Measurements from ENCODE around the gene SPINK1. TPM values are rescaled to one million over a fixed set of nuclear protein-coding genes. Genes with fewer than 3 reads are reported as not detected.

The SPINK1 gene
- total RNA-seq, 1 experiment from 2014 or later, result 4.5 TPM

DNA sequence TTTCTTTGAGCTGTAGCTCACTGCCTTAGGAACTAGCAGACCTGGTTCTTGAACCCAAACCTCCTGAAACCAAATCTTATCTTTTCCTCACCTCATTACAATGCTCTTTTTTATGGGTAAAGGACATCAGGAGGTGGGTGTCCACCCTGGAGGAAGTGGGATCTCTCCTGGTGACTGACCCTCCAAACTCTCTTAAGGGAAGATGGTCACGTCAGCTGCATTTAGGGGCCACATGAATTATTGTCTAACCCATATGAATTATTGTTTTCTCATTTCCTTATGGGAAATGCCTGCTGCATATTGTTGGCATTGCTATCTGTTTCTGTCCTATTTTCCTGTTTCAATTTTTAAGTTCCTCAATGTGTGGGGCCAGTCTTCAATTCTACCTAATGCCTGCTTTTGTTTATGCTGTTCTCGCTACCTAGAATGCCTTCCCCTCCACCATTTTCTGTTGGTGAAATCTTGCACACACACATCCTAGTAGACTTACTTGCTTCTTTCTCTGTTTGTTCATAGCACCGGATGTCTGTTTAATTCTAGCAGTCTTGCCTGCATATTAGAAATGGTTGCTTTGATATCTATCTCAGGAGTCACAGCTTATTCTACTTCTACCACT is 22.0 kb upstream of the SPINK1 start:
- DNase-seq (ENCODE audit: low read depth, low spot score), result no peak
- ChIA-PET CTCF (no interaction called here), POLR2A (no interaction called here), RAD21 (ENCODE audit: low non-redundant PET in 1 of 2, low total read pairs in 2 of 2, uncharacterized antibody in 2 of 2, unreplicated experiment in 2 of 2) (no interaction called here)
- no peak overlapping the region for H3K4me3 ChIP-seq (replicated peaks in 1 of 2; ENCODE audit: low read depth in 1 of 2, low read length in 2 of 2)
- H2AFZ ChIP-seq (ENCODE audit: low read depth, low read length, poor library complexity, severe bottlenecking), result no peak overlapping the region
- TF ChIP-seq FOSL1 (IDR thresholded peaks at IDR 0.05; ENCODE audit: low read depth) (no peak), CEBPB (IDR thresholded peaks at IDR 0.05; ENCODE audit: low read depth) (no peak), SP1 (IDR thresholded peaks at IDR 0.05; ENCODE audit: low read depth) (no peak), SIN3A (IDR thresholded peaks at IDR 0.05; ENCODE audit: low read depth) (no peak), EZH2phosphoT487 (IDR thresholded peaks at IDR 0.05; ENCODE audit: borderline replicate concordance) (no peak), JUND (IDR thresholded peaks at IDR 0.05) (no peak), EZH2 (IDR thresholded peaks at IDR 0.05) (no peak), ELF1 (IDR thresholded peaks at IDR 0.05; ENCODE audit: borderline replicate concordance, low read depth) (no peak), ZNF274 (IDR thresholded peaks at IDR 0.05; ENCODE audit: low read depth, low read length) (no peak), YY1 (IDR thresholded peaks at IDR 0.05; ENCODE audit: extremely low read depth, insufficient replicate concordance, low read depth, low read length) (no peak), ZBTB33 (IDR thresholded peaks at IDR 0.05; ENCODE audit: extremely low read depth, insufficient replicate concordance, low read length) (no peak), RAD21 (IDR thresholded peaks at IDR 0.05; ENCODE audit: low read depth) (no peak), POLR2AphosphoS5 (IDR thresholded peaks at IDR 0.05; ENCODE audit: low read depth, low read length) (no peak), EGR1 (IDR thresholded peaks at IDR 0.05; ENCODE audit: low read depth) (no peak), MAX (IDR thresholded peaks at IDR 0.05) (no peak), CBX3 (IDR thresholded peaks at IDR 0.05; ENCODE audit: low read depth) (no peak), POLR2A (IDR thresholded peaks at IDR 0.05; ENCODE audit: borderline replicate concordance, extremely low read depth, insufficient read depth, insufficient read length) (no peak), REST (IDR thresholded peaks at IDR 0.05; ENCODE audit: low read depth) (no peak)
- TF ChIP-seq, protein P1, sequence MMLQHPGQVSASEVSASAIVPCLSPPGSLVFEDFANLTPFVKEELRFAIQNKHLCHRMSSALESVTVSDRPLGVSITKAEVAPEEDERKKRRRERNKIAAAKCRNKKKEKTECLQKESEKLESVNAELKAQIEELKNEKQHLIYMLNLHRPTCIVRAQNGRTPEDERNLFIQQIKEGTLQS (IDR thresholded peaks at IDR 0.05), result no peak
- no peak overlapping the region for H3K4me2 ChIP-seq (ENCODE audit: low read length)
- H3K9ac ChIP-seq (ENCODE audit: low read length), result no peak overlapping the region
- BruUV-seq (replicated peaks), result no TSS peak
- no peak overlapping the region for H3K27ac ChIP-seq (ENCODE audit: low read depth, low read length)
- peaks cover 5% of the 10 kb centered on the region for H3K27me3 ChIP-seq (ENCODE audit: insufficient read depth, low read length)
- no peaks in the 10 kb centered on the region for H3K9me2 ChIP-seq (ENCODE audit: insufficient read depth)
- no peaks in the 10 kb centered on the region for H3K4me1 ChIP-seq (ENCODE audit: control insufficient read depth in 1 of 2, insufficient read depth in 2 of 2, low read length in 2 of 2)
- no peaks in the 10 kb centered on the region for H3K9me3 ChIP-seq (ENCODE audit: control insufficient read depth in 1 of 2, insufficient read depth in 1 of 2, low read depth in 1 of 2, low read length in 2 of 2)
- intact Hi-C loops (cut with micrococcal nuclease), result no loop called here
- no peaks in the 10 kb centered on the region for H3K79me2 ChIP-seq (ENCODE audit: insufficient read depth, low read length)
- ATAC-seq, result no peak
- no peaks in the 10 kb centered on the region for H3K36me3 ChIP-seq (ENCODE audit: control insufficient read depth in 1 of 2, insufficient read depth in 2 of 2, low read length in 2 of 2)
- H4K20me1 ChIP-seq (ENCODE audit: insufficient read depth), result no peaks in the 10 kb centered on the region
